ENCODE data around the gene SNAP47.

SNAP47 gene

GRCh38 chr1:227785094-227785804 lies 50.0 kb downstream of the SNAP47 start:
- DNase-seq (ENCODE audit: low spot score): no peak

GRCh38 chr1:227785805-227786671 lies 50.8 kb downstream of the SNAP47 start:
- DNase-seq (ENCODE audit: low spot score): no peak

GRCh38 chr1:227786673-227787512 lies 51.7 kb downstream of the SNAP47 start:
- no peak for DNase-seq (ENCODE audit: low spot score)

GRCh38 chr1:227787513-227788270 lies 52.5 kb downstream of the SNAP47 start:
- peak; percentile 98 for DNase-seq (ENCODE audit: low spot score)

- no peak for DNase-seq (ENCODE audit: low spot score)
These were observed 53.2 kb downstream of the SNAP47 start for GRCh38 chr1:227788271-227789083.

- DNase-seq (ENCODE audit: low spot score): no peak
These were observed 54.1 kb downstream of the SNAP47 start for GRCh38 chr1:227789084-227790033.

GRCh38 chr1:227790034-227790400 lies 54.8 kb downstream of the SNAP47 start:
- no peak for DNase-seq (ENCODE audit: low spot score)

- DNase-seq (ENCODE audit: low spot score): no peak
These were observed 55.6 kb downstream of the SNAP47 start for GRCh38 chr1:227790868-227791267.

- no peak for DNase-seq (ENCODE audit: low spot score)
These were observed 56.3 kb downstream of the SNAP47 start for GRCh38 chr1:227791425-227792143.

GRCh38 chr1:227792216-227793078 lies 57.2 kb downstream of the SNAP47 start:
- no peak for DNase-seq (ENCODE audit: low spot score)

GRCh38 chr1:227793079-227793947 lies 58.1 kb downstream of the SNAP47 start:
- no peak for DNase-seq (ENCODE audit: low spot score)

- no peak for DNase-seq (ENCODE audit: low spot score)
These were observed 58.9 kb downstream of the SNAP47 start for GRCh38 chr1:227793948-227794816.

- no peak for DNase-seq (ENCODE audit: low spot score)
These were observed 59.6 kb downstream of the SNAP47 start for GRCh38 chr1:227794817-227795192.

GRCh38 chr1:227795732-227796131 lies 60.5 kb downstream of the SNAP47 start:
- no peak for DNase-seq (ENCODE audit: low spot score)

- DNase-seq (ENCODE audit: low spot score): no peak
These were observed 61.2 kb downstream of the SNAP47 start for GRCh38 chr1:227796359-227796915.

- no peak for DNase-seq (ENCODE audit: low spot score)
These were observed 61.9 kb downstream of the SNAP47 start for GRCh38 chr1:227797144-227797543.

Measured in CD4-positive, alpha-beta T cell treated with Interleukin-6 at 100 ng/mL for 8 hours (primary cell).